ENCODE results near the gene PRKAR2A.
"Not testable (repeated sequence)": the region's sequence is repeated elsewhere in the genome, so short reads cannot be mapped to it uniquely, and the experiment has no call there.

PRKAR2A gene

GRCh38 chr3:48845170-48845569, 2.5 kb downstream of the PRKAR2A start:
- no peak for DNase-seq

- DNase-seq, result no peak
These were observed 10.5 kb downstream of the PRKAR2A start for GRCh38 chr3:48837163-48837562.

GRCh38 chr3:48835650-48836366, 11.9 kb downstream of the PRKAR2A start:
- no peak for DNase-seq

GRCh38 chr3:48832684-48833083, 15.0 kb downstream of the PRKAR2A start:
- no peak for DNase-seq

GRCh38 chr3:48830715-48831114, 17.0 kb downstream of the PRKAR2A start:
- no peak for DNase-seq

- not testable (repeated sequence) for DNase-seq
These were observed 18.1 kb downstream of the PRKAR2A start for GRCh38 chr3:48829525-48829924.

GRCh38 chr3:48827874-48828273, 19.8 kb downstream of the PRKAR2A start:
- DNase-seq, result not testable (repeated sequence)

- no peak for DNase-seq
These were observed 21.2 kb downstream of the PRKAR2A start for GRCh38 chr3:48826451-48826850.

GRCh38 chr3:48820612-48821324, 26.9 kb downstream of the PRKAR2A start:
- no peak for DNase-seq

GRCh38 chr3:48819234-48820221, 28.1 kb downstream of the PRKAR2A start:
- DNase-seq, result no peak

- DNase-seq, result no peak
These were observed 36.1 kb downstream of the PRKAR2A start for GRCh38 chr3:48811524-48811923.

- no peak for DNase-seq
These were observed 42.7 kb downstream of the PRKAR2A start for GRCh38 chr3:48804930-48805329.

GRCh38 chr3:48800831-48801230, 46.8 kb downstream of the PRKAR2A start:
- not testable (repeated sequence) for DNase-seq

- DNase-seq, result no peak
These were observed 48.7 kb downstream of the PRKAR2A start for GRCh38 chr3:48798998-48799397.

- no peak for DNase-seq
These were observed 50.0 kb downstream of the PRKAR2A start for GRCh38 chr3:48797626-48798025.

- no peak for DNase-seq
These were observed 51.5 kb downstream of the PRKAR2A start for GRCh38 chr3:48795997-48796732.

GRCh38 chr3:48793484-48793883, 54.2 kb downstream of the PRKAR2A start:
- not testable (repeated sequence) for DNase-seq

GRCh38 chr3:48789665-48790064, 58.0 kb downstream of the PRKAR2A start:
- DNase-seq, result no peak

- no peak for DNase-seq
These were observed 59.0 kb downstream of the PRKAR2A start for GRCh38 chr3:48788544-48789162.

- peak; percentile 3 for DNase-seq
These were observed 63.1 kb downstream of the PRKAR2A start for GRCh38 chr3:48784426-48785120.

- DNase-seq, result no peak
These were observed 64.4 kb downstream of the PRKAR2A start for GRCh38 chr3:48783304-48783703.
